ENCODE data around the gene LRRIQ4. TPM values are rescaled to one million over a fixed set of nuclear protein-coding genes. Genes with fewer than 3 reads are reported as not detected.

Gene LRRIQ4
- polyA plus RNA-seq, 3 donors = not detected

DNA sequence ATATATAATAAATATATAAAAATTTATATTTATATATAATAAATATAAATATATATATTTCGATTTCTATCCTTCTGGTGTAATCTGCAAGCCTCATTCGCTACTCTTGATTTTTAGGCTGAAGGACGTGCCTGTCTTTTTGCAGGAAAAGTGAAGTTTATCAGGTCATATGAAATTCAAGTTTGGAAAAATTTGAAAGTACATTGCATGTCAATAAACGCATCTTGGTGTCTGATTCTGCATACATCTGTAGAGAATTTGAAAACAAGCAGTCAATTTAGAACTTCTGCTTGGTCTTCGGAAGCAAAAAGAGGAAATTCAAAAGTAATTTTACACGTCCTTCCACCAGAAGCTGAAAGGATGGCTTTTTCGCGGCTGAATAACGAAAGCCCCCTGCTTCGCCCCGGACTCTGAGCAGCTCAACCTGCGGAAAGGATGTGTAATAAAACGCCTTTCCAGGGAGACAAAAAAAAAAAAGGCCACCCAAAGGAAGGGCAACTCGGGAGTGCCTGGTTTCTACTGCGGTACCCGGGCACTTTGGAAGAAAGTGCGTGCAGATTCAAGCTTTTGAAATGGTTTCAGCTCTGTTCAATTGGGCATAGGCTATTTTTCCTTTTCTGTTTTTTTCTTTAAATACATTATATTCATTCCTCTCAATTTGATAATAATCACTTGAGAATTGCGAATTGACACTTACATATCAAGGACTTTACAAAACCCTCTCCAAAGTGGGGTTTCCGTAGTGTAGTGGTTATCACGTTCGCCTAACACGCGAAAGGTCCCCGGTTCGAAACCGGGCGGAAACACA is 41.0 kb upstream of the LRRIQ4 start:
- peak overlapping the region; percentile 98 to 99 (median 99) for H3K27ac Mint-ChIP-seq
- peak overlapping the region; percentile 95 for H3K9ac ChIP-seq (ENCODE audit: insufficient read depth, low read length, poor library complexity, severe bottlenecking)
- H3K79me2 ChIP-seq (ENCODE audit: insufficient read depth, low read length) = peaks cover 31% of the 10 kb centered on the region
- H3K27ac ChIP-seq (ENCODE audit: low read depth in 1 of 2, low read length in 2 of 2) = peak overlapping the region; percentile 92 to 97
- peaks cover 10 to 24% of the 10 kb centered on the region in 2 donors for H3K4me1 ChIP-seq (ENCODE audit: control insufficient read depth in 1 of 2, insufficient read depth in 2 of 2, low read length in 2 of 2)
- H3K4me3 Mint-ChIP-seq = peak overlapping the region; percentile 96 to 97
- peak overlapping the region; percentile 90 for H3K4me2 ChIP-seq (replicated peaks; ENCODE audit: extremely low read depth, low read length, poor library complexity, severe bottlenecking)
- TF ChIP-seq, protein P1, sequence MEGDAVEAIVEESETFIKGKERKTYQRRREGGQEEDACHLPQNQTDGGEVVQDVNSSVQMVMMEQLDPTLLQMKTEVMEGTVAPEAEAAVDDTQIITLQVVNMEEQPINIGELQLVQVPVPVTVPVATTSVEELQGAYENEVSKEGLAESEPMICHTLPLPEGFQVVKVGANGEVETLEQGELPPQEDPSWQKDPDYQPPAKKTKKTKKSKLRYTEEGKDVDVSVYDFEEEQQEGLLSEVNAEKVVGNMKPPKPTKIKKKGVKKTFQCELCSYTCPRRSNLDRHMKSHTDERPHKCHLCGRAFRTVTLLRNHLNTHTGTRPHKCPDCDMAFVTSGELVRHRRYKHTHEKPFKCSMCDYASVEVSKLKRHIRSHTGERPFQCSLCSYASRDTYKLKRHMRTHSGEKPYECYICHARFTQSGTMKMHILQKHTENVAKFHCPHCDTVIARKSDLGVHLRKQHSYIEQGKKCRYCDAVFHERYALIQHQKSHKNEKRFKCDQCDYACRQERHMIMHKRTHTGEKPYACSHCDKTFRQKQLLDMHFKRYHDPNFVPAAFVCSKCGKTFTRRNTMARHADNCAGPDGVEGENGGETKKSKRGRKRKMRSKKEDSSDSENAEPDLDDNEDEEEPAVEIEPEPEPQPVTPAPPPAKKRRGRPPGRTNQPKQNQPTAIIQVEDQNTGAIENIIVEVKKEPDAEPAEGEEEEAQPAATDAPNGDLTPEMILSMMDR (IDR thresholded peaks at IDR 0.05) = no peak
- peak overlapping the region; percentile 93 for H2AFZ ChIP-seq (ENCODE audit: insufficient read depth, low read depth, low read length, poor library complexity, severe bottlenecking)
- peaks cover 21% of the 10 kb centered on the region for H3K4me1 Mint-ChIP-seq
- intact Hi-C loops (cut with micrococcal nuclease) = loop anchor here (5.0 kb wide), 1 partner anchor 586 kb away; the partner anchor contains the start of gene SKIL (in 2 of the 2)
- H4K20me1 ChIP-seq (ENCODE audit: insufficient read depth, low read length) = peaks cover 7% of the 10 kb centered on the region
- DNase-seq = peak; percentile 75 to 83 (median 80)
- H3K27me3 ChIP-seq (ENCODE audit: control insufficient read depth in 2 of 2, insufficient read depth in 2 of 2, low read length in 2 of 2) = no peaks in the 10 kb centered on the region
- H3K27me3 Mint-ChIP-seq (ENCODE audit: low read depth in 3 of 3) = peaks cover 0 to 5% (median 4%) of the 10 kb centered on the region in 3 donors
- H3K9me3 Mint-ChIP-seq = peaks cover 0 to 4% (median 0%) of the 10 kb centered on the region in 7 donors
- H3K36me3 Mint-ChIP-seq = peaks cover 14 to 17% of the 10 kb centered on the region in 2 donors
- H3K36me3 ChIP-seq (replicated peaks in 1 of 2; ENCODE audit: control insufficient read depth in 1 of 2, insufficient read depth in 2 of 2, low read length in 2 of 2) = peaks cover 2 to 25% of the 10 kb centered on the region in 2 donors
- 0% methylated on average over 11 of the region's 27 CpGs for WGBS (ENCODE audit: insufficient coverage)
- H3K9me3 ChIP-seq (replicated peaks in 1 of 2; ENCODE audit: control insufficient read depth in 1 of 2, insufficient read depth in 1 of 2, low read length in 2 of 2) = no peaks in the 10 kb centered on the region
- H3K4me3 ChIP-seq (replicated peaks in 1 of 3; ENCODE audit: low read depth in 2 of 3, low read length in 3 of 3) = peak overlapping the region; percentile 75 to 99 (median 76)

DNA sequence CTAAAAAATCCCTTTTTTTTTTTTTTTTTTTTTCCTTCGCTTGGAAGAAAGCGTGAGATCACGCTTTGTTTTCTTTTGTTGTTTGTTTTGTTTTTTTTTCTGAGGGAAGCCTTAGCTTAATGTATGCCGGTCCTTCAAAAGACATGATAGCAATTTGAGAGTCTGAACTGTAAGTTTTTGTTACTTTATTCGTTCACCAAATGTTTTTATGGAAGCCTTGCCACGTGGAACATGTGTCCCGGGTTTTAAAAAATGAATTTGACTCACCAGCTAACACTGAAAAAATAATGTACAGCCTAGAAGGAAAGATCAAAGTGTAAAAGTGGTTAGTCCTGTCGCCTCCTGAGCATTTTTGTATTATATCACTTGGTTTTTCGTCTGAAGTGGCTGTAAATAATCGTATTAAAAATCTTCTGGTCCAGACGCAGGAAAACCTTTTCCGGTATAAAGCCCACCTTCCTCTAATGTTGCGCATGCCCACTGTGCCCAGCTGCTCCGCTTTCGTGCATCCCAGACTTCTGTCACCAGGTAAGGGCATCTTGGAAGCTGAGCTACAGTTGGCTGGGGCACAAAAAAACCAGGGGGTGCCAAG is 40.3 kb upstream of the LRRIQ4 start:
- Histone ChIP-seq H3K27ac (ENCODE audit: low read depth in 1 of 2, low read length in 2 of 2) (peak overlapping the region; percentile 92 to 97), H3K27me3 (ENCODE audit: control insufficient read depth in 2 of 2, insufficient read depth in 2 of 2, low read length in 2 of 2) (no peaks in the 10 kb centered on the region), H2AFZ (ENCODE audit: insufficient read depth, low read depth, low read length, poor library complexity, severe bottlenecking) (peak overlapping the region; percentile 93), H4K20me1 (ENCODE audit: insufficient read depth, low read length) (peaks cover 7% of the 10 kb centered on the region), H3K4me3 (replicated peaks in 1 of 3; ENCODE audit: low read depth in 2 of 3, low read length in 3 of 3) (peak overlapping the region; percentile 75 to 99 (median 76)), H3K9ac (ENCODE audit: insufficient read depth, low read length, poor library complexity, severe bottlenecking) (peak overlapping the region; percentile 95), H3K4me2 (replicated peaks; ENCODE audit: extremely low read depth, low read length, poor library complexity, severe bottlenecking) (peak overlapping the region; percentile 90), H3K4me1 (ENCODE audit: control insufficient read depth in 1 of 2, insufficient read depth in 2 of 2, low read length in 2 of 2) (peaks cover 10 to 24% of the 10 kb centered on the region in 2 donors), H3K36me3 (replicated peaks in 1 of 2; ENCODE audit: control insufficient read depth in 1 of 2, insufficient read depth in 2 of 2, low read length in 2 of 2) (peaks cover 9 to 32% of the 10 kb centered on the region in 2 donors), H3K9me3 (replicated peaks in 1 of 2; ENCODE audit: control insufficient read depth in 1 of 2, insufficient read depth in 1 of 2, low read length in 2 of 2) (no peaks in the 10 kb centered on the region), H3K79me2 (ENCODE audit: insufficient read depth, low read length) (peaks cover 34% of the 10 kb centered on the region)
- intact Hi-C loops (cut with micrococcal nuclease) = loop anchor here (5.0 kb wide), 1 partner anchor 585 kb away; the partner anchor contains the start of gene SKIL (in 2 of the 2)
- TF ChIP-seq, protein P1 (IDR thresholded peaks at IDR 0.05) = no peak
- Mint-ChIP-seq H3K36me3 (peaks cover 19 to 22% of the 10 kb centered on the region in 2 donors), H3K9me3 (peaks cover 0 to 4% (median 0%) of the 10 kb centered on the region in 7 donors), H3K27me3 (ENCODE audit: low read depth in 3 of 3) (peaks cover 0 to 4% (median 4%) of the 10 kb centered on the region in 3 donors), H3K27ac (peak overlapping the region; percentile 98 to 99 (median 99)), H3K4me3 (peak overlapping the region; percentile 96 to 97), H3K4me1 (peaks cover 22% of the 10 kb centered on the region)
- 0% methylated on average over 5 of the region's 15 CpGs for WGBS (ENCODE audit: insufficient coverage)
- DNase-seq = peak; percentile 47 to 67 (median 50)

Measured in CD14-positive monocyte (primary cell).